ENCODE results near the gene GRIK3.

The GRIK3 gene

DNA sequence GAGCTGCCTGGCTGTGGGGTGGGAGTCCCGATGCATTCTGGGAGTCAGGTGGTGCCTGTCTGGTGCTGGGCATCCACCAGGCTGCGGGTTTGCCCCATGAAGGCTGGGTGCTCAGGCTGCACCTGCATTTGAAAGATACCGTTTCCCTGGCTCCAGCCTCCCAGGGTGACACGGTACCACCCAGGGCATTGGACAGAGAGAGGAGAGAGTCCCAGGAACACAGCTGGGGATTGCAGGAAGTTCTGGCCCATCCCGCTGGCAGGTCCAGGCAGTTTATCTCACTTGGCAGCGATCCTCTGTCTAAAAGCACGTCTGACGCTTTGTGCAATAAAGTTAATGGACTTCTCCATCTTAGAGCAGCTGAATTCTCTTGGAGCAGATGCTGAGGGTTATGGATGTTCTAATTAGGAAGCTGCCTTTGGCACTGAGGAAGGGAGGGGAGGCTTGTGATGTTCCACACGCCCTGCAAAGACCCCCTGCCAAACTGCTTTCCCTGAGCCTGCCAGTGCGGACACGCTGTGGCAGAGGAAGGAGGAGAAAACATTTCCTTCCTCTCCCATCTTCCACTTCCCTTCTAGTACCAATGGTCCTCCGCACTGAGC lies 246.9 kb downstream of the GRIK3 start:
- TF ChIP-seq, protein P1, sequence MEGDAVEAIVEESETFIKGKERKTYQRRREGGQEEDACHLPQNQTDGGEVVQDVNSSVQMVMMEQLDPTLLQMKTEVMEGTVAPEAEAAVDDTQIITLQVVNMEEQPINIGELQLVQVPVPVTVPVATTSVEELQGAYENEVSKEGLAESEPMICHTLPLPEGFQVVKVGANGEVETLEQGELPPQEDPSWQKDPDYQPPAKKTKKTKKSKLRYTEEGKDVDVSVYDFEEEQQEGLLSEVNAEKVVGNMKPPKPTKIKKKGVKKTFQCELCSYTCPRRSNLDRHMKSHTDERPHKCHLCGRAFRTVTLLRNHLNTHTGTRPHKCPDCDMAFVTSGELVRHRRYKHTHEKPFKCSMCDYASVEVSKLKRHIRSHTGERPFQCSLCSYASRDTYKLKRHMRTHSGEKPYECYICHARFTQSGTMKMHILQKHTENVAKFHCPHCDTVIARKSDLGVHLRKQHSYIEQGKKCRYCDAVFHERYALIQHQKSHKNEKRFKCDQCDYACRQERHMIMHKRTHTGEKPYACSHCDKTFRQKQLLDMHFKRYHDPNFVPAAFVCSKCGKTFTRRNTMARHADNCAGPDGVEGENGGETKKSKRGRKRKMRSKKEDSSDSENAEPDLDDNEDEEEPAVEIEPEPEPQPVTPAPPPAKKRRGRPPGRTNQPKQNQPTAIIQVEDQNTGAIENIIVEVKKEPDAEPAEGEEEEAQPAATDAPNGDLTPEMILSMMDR (IDR thresholded peaks at IDR 0.05; ENCODE audit: low read depth, low read length, missing control alignments) = no peak
- DNase-seq (ENCODE audit: low read depth) = no peak
- H3K4me3 ChIP-seq (ENCODE audit: low read depth, low read length) = no peak overlapping the region
- in situ Hi-C loops (cut with HindIII; ENCODE audit: low sequenced_read_pairs) = no loop called here

DNA sequence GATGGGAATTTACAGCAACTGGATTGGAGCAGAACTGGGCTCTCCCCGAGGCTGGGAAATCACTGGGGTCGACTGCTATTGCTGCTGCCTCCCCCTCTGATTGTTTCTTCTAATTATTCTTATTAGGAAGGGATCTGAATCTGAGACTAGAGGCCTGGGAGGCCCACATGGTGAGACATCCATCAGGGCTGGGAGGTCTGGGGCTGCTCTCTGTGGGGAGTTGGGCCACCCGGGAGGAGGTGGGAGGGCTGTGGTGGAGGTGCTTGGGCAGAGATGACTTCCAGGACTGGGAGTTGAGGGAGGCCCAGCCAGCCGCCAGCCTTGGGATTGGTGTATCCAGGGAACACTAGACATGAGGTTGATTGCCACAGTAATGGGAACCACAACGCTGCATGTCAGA lies 247.9 kb downstream of the GRIK3 start:
- no peak overlapping the region for H3K4me3 ChIP-seq (ENCODE audit: low read depth, low read length)
- no peak for DNase-seq (ENCODE audit: low read depth)
- TF ChIP-seq, protein P1 (IDR thresholded peaks at IDR 0.05; ENCODE audit: low read depth, low read length, missing control alignments) = no peak
- in situ Hi-C loops (cut with HindIII; ENCODE audit: low sequenced_read_pairs) = no loop called here

DNA sequence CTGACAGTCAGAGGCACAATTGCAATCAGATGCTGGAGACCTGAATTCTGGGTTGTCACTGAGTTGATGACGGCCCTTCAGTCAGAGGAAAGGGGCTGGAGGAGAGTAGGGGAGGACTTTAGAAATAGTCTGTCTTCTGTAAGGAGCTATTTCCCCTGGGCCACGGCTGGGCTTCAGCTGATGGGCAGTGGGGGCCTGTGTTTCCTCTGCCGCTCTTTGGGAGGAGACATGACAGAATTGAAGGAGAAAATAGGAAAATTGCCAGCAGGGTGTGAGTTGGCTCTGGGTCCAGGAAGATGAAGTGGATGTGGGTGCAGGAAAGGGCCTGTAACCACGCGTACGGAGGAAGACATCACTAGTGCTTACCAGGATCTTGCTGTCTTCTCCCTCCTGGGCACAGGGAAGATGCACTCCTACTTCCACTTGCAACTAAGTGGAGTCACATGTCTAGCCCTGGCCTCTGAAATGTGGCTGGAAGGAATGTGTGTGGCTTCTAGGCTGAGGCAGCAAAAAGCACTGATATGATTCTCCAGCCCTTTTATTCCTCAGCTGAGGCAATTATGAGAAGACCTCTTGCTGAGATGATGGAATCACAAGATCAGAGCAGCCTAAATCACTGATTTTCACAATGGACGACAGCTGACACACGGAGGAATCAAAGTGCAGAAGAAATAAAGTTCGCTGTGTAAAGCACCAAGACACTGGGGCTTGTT lies 250.0 kb downstream of the GRIK3 start:
- no peak overlapping the region for H3K4me3 ChIP-seq (ENCODE audit: low read depth, low read length)
- in situ Hi-C loops (cut with HindIII; ENCODE audit: low sequenced_read_pairs) = no loop called here
- TF ChIP-seq, protein P1 (IDR thresholded peaks at IDR 0.05; ENCODE audit: low read depth, low read length, missing control alignments) = no peak
- no peak for DNase-seq (ENCODE audit: low read depth)

DNA sequence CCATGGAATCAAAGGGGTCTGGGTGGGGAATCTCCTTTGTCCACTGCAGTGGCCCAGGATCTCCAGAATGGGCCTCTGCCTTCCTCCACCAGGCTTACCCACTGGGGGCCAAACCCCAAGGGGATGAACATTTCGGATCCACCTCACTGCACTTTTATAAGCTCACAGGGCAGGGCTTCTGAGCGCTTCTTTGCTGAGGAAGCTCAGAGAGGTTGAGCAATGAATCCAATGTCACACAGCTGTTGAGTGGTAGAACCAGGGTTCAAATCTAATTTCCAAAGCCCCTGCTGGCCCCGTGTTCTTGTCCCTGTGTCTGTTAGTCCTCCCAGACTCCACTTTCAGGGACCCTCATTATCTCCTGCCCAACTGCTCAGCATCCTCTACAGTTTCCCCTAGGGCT lies 250.8 kb downstream of the GRIK3 start:
- DNase-seq (ENCODE audit: low read depth) = no peak
- in situ Hi-C loops (cut with HindIII; ENCODE audit: low sequenced_read_pairs) = no loop called here
- H3K4me3 ChIP-seq (ENCODE audit: low read depth, low read length) = no peak overlapping the region
- TF ChIP-seq, protein P1 (IDR thresholded peaks at IDR 0.05; ENCODE audit: low read depth, low read length, missing control alignments) = no peak

DNA sequence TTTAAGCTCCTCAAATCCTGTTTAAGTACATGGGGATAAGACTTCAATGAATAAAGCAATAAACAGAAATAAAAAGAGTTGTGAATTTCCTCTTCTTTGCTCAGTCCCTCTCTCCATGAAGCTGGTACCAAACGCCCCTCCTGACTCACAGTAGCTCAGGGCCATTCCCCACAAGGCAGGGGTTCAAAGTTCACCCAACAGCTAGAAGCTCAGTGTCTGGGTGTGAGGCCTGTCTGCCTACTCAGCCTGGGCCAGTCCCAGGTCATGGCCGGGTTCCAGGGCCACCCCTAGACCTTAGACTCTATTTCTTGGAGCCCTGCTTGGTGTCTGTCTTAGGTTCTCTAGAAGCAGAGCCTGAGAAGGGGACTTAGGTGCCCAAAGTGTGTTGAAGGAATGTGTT lies 251.5 kb downstream of the GRIK3 start:
- TF ChIP-seq, protein P1 (IDR thresholded peaks at IDR 0.05; ENCODE audit: low read depth, low read length, missing control alignments) = no peak
- DNase-seq (ENCODE audit: low read depth) = no peak
- H3K4me3 ChIP-seq (ENCODE audit: low read depth, low read length) = no peak overlapping the region
- in situ Hi-C loops (cut with HindIII; ENCODE audit: low sequenced_read_pairs) = no loop called here

DNA sequence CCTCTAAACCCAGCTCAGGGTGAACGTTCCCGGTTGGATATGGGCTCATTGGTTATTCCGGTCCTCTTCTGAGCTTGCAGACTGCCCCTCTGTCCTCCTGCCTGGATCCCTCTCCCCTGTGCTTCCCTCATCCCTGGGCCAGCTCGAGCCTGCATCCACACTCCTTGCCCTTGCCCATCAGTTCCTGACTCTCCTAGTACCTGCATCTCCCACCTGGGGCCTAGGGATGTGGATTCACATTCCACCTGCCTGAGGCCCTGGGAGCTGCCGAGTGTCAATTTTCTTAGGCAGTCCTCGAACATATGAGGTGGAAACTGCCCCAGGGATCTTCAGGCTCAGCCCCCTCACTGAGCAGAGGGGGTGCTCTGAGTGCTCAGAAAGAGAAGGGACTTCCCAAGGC lies 252.2 kb downstream of the GRIK3 start:
- DNase-seq (ENCODE audit: low read depth) = no peak
- no peak overlapping the region for H3K4me3 ChIP-seq (ENCODE audit: low read depth, low read length)
- in situ Hi-C loops (cut with HindIII; ENCODE audit: low sequenced_read_pairs) = no loop called here
- TF ChIP-seq, protein P1 (IDR thresholded peaks at IDR 0.05; ENCODE audit: low read depth, low read length, missing control alignments) = no peak

All from astrocyte of the cerebellum (primary cell).